WTC11 (cell line): Measurements from ENCODE around the gene RTP1. TPM values are rescaled to one million over a fixed set of nuclear protein-coding genes. Genes with fewer than 3 reads are reported as not detected.
A peak's percentile ranks its signal among the peaks of the same experiment; 100 is the strongest.

Experiments
- ATAC-seq: fragments of 200-7000 bp; cut with Tn5 transposase; 2 replicates; pipeline ENCODE4 v1.10.0; 2021; ENCODE audit warnings: mild to moderate bottlenecking, moderate library complexity
- CTCF ChIA-PET: fragments of 300-600 bp; sonication (Branson Sonifier 250); formaldehyde crosslinking; loops from one replicate; lab custom pipeline; 2021; ENCODE audit warnings: antibody characterized with exemption; lab: Charles Lee
- POLR2A ChIA-PET: fragments of 350-600 bp; sonication (Branson Sonifier 250); formaldehyde crosslinking; loops from one replicate; lab custom pipeline; 2021; ENCODE audit warnings: antibody characterized with exemption; lab: Charles Lee
- DNase-seq: peaks from one replicate; pipeline ENCODE4 v3.0.0; 2021; ENCODE audit warnings: low spot score
- H3K27ac Mint-ChIP-seq: 2 replicates; pipeline ENCODE4 v1.8.0; 2021; ENCODE audit warnings: mixed read lengths
- H3K27me3 Mint-ChIP-seq: 2 replicates; pipeline ENCODE4 v1.8.0; 2021; ENCODE audit warnings: low read depth, mild to moderate bottlenecking, moderate library complexity, mixed read lengths
- H3K36me3 Mint-ChIP-seq: 2 replicates; pipeline ENCODE4 v1.8.0; 2021; ENCODE audit warnings: mixed read lengths
- H3K4me1 Mint-ChIP-seq: 2 replicates; pipeline ENCODE4 v1.8.0; 2022; ENCODE audit warnings: mixed read lengths
- H3K4me3 Mint-ChIP-seq: 2 replicates; pipeline ENCODE4 v1.8.0; 2021; ENCODE audit warnings: mild to moderate bottlenecking, moderate library complexity, mixed read lengths
- H3K9me3 Mint-ChIP-seq: 2 replicates; pipeline ENCODE4 v1.8.0; 2021; ENCODE audit warnings: mixed read lengths
- EMX1 ChIP-seq: fragments of 250-450 bp; sonication (Bioruptor Pico); IDR thresholded peaks from 2 replicates; pipeline ENCODE4 v1.8.0; 2021; ENCODE audit warnings: mild to moderate bottlenecking
- ESRRA ChIP-seq: sonication (generic); formaldehyde crosslinking; IDR thresholded peaks from 2 replicates; pipeline ENCODE4 v1.8.1; 2022; ENCODE audit warnings: mild to moderate bottlenecking, missing genetic modification reagents, borderline replicate concordance
- GTF2I ChIP-seq: fragments of 250-450 bp; sonication (Bioruptor Pico); conservative IDR thresholded peaks from 2 replicates; pipeline ENCODE4 v1.4.0; 2021; ENCODE audit warnings: mild to moderate bottlenecking
- IRF2 ChIP-seq: sonication (generic); formaldehyde crosslinking; IDR thresholded peaks from 2 replicates; pipeline ENCODE4 v1.8.0; 2022; ENCODE audit warnings: low read depth, missing genetic modification reagents, borderline replicate concordance
- NFYB ChIP-seq: sonication (generic); formaldehyde crosslinking; conservative IDR thresholded peaks from 2 replicates; pipeline ENCODE4 v1.8.0; 2022; ENCODE audit warnings: low read depth, missing genetic modification reagents
- NR1H2 ChIP-seq: sonication (generic); formaldehyde crosslinking; IDR thresholded peaks from 2 replicates; pipeline ENCODE4 v1.9.0; 2021; ENCODE audit warnings: mild to moderate bottlenecking, moderate library complexity, missing genetic modification reagents
- RELA ChIP-seq: sonication (generic); formaldehyde crosslinking; IDR thresholded peaks from 2 replicates; pipeline ENCODE4 v1.8.1; 2022; ENCODE audit warnings: missing genetic modification reagents, mild to moderate bottlenecking, borderline replicate concordance
- TCF7 ChIP-seq: sonication (generic); formaldehyde crosslinking; IDR thresholded peaks from 2 replicates; pipeline ENCODE4 v1.8.0; 2022; ENCODE audit warnings: mild to moderate bottlenecking, low read depth, missing genetic modification reagents, moderate library complexity
- ZNF219 ChIP-seq: sonication (generic); formaldehyde crosslinking; IDR thresholded peaks from 2 replicates; pipeline ENCODE4 v1.8.0; 2023; ENCODE audit warnings: missing genetic modification reagents, mild to moderate bottlenecking, borderline replicate concordance
- ZNF317 ChIP-seq: sonication (generic); formaldehyde crosslinking; IDR thresholded peaks from 2 replicates; pipeline ENCODE4 v1.8.1; 2023; ENCODE audit warnings: low read depth, mild to moderate bottlenecking, moderate library complexity, missing genetic modification reagents, borderline replicate concordance
- ZNF396 ChIP-seq: fragments of 250-450 bp; sonication (Bioruptor Pico); IDR thresholded peaks from 2 replicates; pipeline ENCODE4 v1.8.0; 2021; ENCODE audit warnings: mild to moderate bottlenecking, moderate library complexity, borderline replicate concordance
- ZNF423 ChIP-seq: fragments of 250-450 bp; sonication (Bioruptor Pico); IDR thresholded peaks from 2 replicates; pipeline ENCODE4 v2.1.2; 2022; ENCODE audit warnings: mild to moderate bottlenecking, moderate library complexity
- ZNF671 ChIP-seq: fragments of 250-450 bp; sonication (Bioruptor Pico); IDR thresholded peaks from 2 replicates; pipeline ENCODE4 v1.8.0; 2021; ENCODE audit warnings: mild to moderate bottlenecking
- total RNA-seq: library from RNA; stranded (reverse); gene quantifications from 3 replicates; pipeline ENCODE4 v1.2.3, GENCODE V29; 2021
- TF ChIP-seq, protein P1 (sequence below): sonication (generic); formaldehyde crosslinking; IDR thresholded peaks from 2 replicates; pipeline ENCODE4 v1.8.1; 2022; ENCODE audit warnings: mild to moderate bottlenecking, moderate library complexity, missing genetic modification reagents
- TF ChIP-seq, protein P2 (sequence below): sonication (generic); formaldehyde crosslinking; IDR thresholded peaks from 2 replicates; pipeline ENCODE4 v1.8.0; 2023; ENCODE audit warnings: mild to moderate bottlenecking, missing genetic modification reagents
- TF ChIP-seq, protein P3 (sequence below): fragments of 250-450 bp; sonication (Bioruptor Pico); IDR thresholded peaks from 2 replicates; pipeline ENCODE4 v2.1.2; 2022; ENCODE audit warnings: mild to moderate bottlenecking, moderate library complexity
- TF ChIP-seq, protein P4 (sequence below): sonication (generic); formaldehyde crosslinking; IDR thresholded peaks from 2 replicates; pipeline ENCODE4 v1.8.0; 2022; ENCODE audit warnings: mild to moderate bottlenecking, missing genetic modification reagents
- TF ChIP-seq, protein P5 (sequence below): sonication (generic); formaldehyde crosslinking; conservative IDR thresholded peaks from 2 replicates; pipeline ENCODE4 v1.8.1; 2022; ENCODE audit warnings: mild to moderate bottlenecking, missing genetic modification reagents
- TF ChIP-seq, protein P6 (sequence below): fragments of 200-600 bp; IDR thresholded peaks from 2 replicates; pipeline ENCODE4 v1.8.0; 2022; ENCODE audit warnings: antibody characterized with exemption
- TF ChIP-seq, protein P7 (sequence below): sonication (generic); formaldehyde crosslinking; IDR thresholded peaks from 2 replicates; pipeline ENCODE4 v1.8.0; 2022; ENCODE audit warnings: missing genetic modification reagents

The RTP1 gene
- total RNA-seq, 1 experiment from 2014 or later = 5.6 TPM

DNA sequence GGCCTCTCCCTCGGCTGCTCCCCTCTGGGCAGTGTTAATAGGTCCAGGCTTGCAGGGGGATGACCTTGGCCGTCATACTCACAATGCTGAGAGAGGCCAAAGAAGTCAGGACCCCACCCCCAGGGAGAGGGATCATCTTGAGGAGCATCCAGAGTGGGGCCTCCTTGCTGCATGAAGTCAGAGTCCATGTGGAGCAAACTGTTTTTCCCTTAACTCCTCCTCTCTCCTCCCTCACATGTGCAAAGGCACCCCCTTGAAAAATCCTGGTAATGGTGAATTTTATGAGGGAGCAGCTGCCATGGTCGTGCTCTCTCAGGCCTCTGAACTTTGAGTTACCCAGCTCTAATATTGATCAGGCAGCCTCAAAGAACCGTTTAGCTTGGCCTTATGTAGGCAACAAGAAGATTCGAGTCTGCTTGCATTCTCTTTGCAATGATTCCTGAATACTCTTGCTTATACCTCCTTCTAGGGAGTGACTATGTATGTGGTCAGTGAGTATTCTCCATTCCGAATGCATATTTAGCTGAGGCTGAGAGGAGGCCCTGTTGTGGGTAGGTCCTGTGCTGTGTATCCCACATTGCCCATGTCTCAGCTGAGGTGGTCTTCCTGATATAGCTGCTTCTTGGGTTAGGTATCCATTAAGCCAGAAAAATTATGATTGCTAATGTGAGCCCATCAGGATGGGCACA is 34.9 kb upstream of the RTP1 start:
- peak overlapping the region; percentile 38; the same call in 1 of the 2 replicates for H3K27ac Mint-ChIP-seq
- no peaks in the 10 kb centered on the region for H3K27me3 Mint-ChIP-seq
- ATAC-seq = no peak
- TF ChIP-seq ZNF423 = no peak
- TF ChIP-seq EMX1 = no peak
- TF ChIP-seq, protein P1, sequence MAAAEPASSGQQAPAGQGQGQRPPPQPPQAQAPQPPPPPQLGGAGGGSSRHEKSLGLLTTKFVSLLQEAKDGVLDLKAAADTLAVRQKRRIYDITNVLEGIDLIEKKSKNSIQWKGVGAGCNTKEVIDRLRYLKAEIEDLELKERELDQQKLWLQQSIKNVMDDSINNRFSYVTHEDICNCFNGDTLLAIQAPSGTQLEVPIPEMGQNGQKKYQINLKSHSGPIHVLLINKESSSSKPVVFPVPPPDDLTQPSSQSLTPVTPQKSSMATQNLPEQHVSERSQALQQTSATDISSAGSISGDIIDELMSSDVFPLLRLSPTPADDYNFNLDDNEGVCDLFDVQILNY (CRISPR knock-in tag) = no peak
- no peak for TF ChIP-seq TCF7 (CRISPR knock-in tag)
- TF ChIP-seq, protein P2, sequence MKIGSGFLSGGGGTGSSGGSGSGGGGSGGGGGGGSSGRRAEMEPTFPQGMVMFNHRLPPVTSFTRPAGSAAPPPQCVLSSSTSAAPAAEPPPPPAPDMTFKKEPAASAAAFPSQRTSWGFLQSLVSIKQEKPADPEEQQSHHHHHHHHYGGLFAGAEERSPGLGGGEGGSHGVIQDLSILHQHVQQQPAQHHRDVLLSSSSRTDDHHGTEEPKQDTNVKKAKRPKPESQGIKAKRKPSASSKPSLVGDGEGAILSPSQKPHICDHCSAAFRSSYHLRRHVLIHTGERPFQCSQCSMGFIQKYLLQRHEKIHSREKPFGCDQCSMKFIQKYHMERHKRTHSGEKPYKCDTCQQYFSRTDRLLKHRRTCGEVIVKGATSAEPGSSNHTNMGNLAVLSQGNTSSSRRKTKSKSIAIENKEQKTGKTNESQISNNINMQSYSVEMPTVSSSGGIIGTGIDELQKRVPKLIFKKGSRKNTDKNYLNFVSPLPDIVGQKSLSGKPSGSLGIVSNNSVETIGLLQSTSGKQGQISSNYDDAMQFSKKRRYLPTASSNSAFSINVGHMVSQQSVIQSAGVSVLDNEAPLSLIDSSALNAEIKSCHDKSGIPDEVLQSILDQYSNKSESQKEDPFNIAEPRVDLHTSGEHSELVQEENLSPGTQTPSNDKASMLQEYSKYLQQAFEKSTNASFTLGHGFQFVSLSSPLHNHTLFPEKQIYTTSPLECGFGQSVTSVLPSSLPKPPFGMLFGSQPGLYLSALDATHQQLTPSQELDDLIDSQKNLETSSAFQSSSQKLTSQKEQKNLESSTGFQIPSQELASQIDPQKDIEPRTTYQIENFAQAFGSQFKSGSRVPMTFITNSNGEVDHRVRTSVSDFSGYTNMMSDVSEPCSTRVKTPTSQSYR = no peak
- TF ChIP-seq ZNF396 = no peak
- no peak for TF ChIP-seq NFYB
- TF ChIP-seq, protein P3, sequence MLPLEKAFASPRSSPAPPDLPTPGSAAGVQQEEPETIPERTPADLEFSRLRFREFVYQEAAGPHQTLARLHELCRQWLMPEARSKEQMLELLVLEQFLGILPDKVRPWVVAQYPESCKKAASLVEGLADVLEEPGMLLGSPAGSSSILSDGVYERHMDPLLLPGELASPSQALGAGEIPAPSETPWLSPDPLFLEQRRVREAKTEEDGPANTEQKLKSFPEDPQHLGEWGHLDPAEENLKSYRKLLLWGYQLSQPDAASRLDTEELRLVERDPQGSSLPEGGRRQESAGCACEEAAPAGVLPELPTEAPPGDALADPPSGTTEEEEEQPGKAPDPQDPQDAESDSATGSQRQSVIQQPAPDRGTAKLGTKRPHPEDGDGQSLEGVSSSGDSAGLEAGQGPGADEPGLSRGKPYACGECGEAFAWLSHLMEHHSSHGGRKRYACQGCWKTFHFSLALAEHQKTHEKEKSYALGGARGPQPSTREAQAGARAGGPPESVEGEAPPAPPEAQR (CRISPR knock-in tag) = no peak
- TF ChIP-seq, protein P4, sequence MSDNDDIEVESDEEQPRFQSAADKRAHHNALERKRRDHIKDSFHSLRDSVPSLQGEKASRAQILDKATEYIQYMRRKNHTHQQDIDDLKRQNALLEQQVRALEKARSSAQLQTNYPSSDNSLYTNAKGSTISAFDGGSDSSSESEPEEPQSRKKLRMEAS = no peak
- no peak for TF ChIP-seq NR1H2
- ChIA-PET POLR2A (interaction anchor here (1.0 kb wide), 1 partner anchor 231 kb away, joined by 3 read pairs; no protein-coding TSS in a partner anchor), CTCF (interaction anchor here (0.5 to 4.5 kb wide), 5 partner anchors 12 to 68 kb away, joined by 3 to 26 read pairs (median 4); partner anchors contain the start of gene RPL39L)
- H3K36me3 Mint-ChIP-seq = peaks cover 69% of the 10 kb centered on the region
- H3K9me3 Mint-ChIP-seq = peaks cover 19% of the 10 kb centered on the region
- H3K4me1 Mint-ChIP-seq = peaks cover 57% of the 10 kb centered on the region
- no peak overlapping the region for H3K4me3 Mint-ChIP-seq
- no peak for DNase-seq

DNA sequence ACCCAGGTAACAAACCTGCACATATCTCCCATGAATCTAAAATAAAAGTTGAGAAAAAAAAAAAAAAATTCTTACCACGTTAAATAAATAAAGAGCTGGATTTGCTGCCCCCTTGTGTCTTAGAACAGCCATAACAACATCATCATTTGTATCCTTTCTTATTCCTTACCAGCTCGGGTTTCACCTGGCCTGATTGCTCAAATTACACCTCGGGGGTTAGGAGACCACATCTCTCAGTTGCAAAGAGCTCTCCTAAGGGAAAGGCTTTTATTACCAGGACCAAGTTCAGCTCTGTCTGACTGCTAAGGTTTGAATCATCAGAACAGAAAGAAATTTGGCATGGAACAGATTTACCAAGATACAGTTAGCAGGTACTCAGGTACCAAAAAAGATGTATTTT is 32.1 kb upstream of the RTP1 start:
- ChIA-PET POLR2A (interaction anchor here (0.5 to 1.4 kb wide), 5 partner anchors 9 to 43 kb away, joined by 3 to 11 read pairs (median 4); partner anchors contain the start of gene RPL39L), CTCF (interaction anchor here (0.6 to 2.7 kb wide), 61 partner anchors 9 to 1773 kb away, joined by 3 to 136 read pairs (median 4); partner anchors contain the start of genes MASP1 and RPL39L)
- peak; percentile 53 for DNase-seq
- Mint-ChIP-seq H3K27me3 (no peaks in the 10 kb centered on the region), H3K36me3 (peaks cover 68% of the 10 kb centered on the region), H3K4me1 (peaks cover 73% of the 10 kb centered on the region), H3K27ac (peak overlapping the region; percentile 42; the same call in 1 of the 2 replicates), H3K9me3 (peaks cover 17% of the 10 kb centered on the region), H3K4me3 (peak overlapping the region; percentile 2)
- peak; percentile 93 for ATAC-seq
- TF ChIP-seq, protein P5, sequence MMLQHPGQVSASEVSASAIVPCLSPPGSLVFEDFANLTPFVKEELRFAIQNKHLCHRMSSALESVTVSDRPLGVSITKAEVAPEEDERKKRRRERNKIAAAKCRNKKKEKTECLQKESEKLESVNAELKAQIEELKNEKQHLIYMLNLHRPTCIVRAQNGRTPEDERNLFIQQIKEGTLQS = no peak
- TF ChIP-seq, protein P4 = no peak
- TF ChIP-seq, protein P6, sequence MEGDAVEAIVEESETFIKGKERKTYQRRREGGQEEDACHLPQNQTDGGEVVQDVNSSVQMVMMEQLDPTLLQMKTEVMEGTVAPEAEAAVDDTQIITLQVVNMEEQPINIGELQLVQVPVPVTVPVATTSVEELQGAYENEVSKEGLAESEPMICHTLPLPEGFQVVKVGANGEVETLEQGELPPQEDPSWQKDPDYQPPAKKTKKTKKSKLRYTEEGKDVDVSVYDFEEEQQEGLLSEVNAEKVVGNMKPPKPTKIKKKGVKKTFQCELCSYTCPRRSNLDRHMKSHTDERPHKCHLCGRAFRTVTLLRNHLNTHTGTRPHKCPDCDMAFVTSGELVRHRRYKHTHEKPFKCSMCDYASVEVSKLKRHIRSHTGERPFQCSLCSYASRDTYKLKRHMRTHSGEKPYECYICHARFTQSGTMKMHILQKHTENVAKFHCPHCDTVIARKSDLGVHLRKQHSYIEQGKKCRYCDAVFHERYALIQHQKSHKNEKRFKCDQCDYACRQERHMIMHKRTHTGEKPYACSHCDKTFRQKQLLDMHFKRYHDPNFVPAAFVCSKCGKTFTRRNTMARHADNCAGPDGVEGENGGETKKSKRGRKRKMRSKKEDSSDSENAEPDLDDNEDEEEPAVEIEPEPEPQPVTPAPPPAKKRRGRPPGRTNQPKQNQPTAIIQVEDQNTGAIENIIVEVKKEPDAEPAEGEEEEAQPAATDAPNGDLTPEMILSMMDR = peak; percentile 69

DNA sequence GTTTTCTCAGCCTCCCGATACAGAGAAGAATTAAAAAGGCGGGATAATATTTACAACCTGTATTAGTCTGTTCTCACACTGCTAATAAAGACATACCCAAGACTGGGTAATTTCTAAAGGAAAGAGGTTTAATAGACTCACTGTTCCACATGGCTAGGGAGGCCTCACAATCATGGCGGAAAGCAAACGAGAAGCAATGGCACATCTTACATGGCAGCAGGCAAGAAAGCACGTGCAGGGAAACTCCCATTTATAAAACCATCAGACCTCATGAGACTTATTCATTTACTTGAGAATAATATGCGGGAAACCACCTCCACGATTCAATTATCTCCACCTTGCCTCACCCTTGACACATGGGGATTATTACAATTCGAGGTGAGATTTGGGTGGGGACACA is 30.5 kb upstream of the RTP1 start:
- H3K27me3 Mint-ChIP-seq = no peaks in the 10 kb centered on the region
- H3K9me3 Mint-ChIP-seq = peaks cover 10% of the 10 kb centered on the region
- peak overlapping the region; percentile 61 for H3K27ac Mint-ChIP-seq
- H3K4me3 Mint-ChIP-seq = no peak overlapping the region
- H3K4me1 Mint-ChIP-seq = peaks cover 72% of the 10 kb centered on the region
- POLR2A ChIA-PET = no interaction called here
- no peak for ATAC-seq
- DNase-seq = no peak
- peaks cover 53% of the 10 kb centered on the region for H3K36me3 Mint-ChIP-seq
- CTCF ChIA-PET = interaction anchor here (1.0 kb wide), 1 partner anchor 27 kb away, joined by 6 read pairs; the partner anchor contains the start of gene RPL39L
- no peak for TF ChIP-seq RELA (CRISPR knock-in tag)
- no peak for TF ChIP-seq ZNF317
- no peak for TF ChIP-seq ZNF671
- TF ChIP-seq, protein P7, sequence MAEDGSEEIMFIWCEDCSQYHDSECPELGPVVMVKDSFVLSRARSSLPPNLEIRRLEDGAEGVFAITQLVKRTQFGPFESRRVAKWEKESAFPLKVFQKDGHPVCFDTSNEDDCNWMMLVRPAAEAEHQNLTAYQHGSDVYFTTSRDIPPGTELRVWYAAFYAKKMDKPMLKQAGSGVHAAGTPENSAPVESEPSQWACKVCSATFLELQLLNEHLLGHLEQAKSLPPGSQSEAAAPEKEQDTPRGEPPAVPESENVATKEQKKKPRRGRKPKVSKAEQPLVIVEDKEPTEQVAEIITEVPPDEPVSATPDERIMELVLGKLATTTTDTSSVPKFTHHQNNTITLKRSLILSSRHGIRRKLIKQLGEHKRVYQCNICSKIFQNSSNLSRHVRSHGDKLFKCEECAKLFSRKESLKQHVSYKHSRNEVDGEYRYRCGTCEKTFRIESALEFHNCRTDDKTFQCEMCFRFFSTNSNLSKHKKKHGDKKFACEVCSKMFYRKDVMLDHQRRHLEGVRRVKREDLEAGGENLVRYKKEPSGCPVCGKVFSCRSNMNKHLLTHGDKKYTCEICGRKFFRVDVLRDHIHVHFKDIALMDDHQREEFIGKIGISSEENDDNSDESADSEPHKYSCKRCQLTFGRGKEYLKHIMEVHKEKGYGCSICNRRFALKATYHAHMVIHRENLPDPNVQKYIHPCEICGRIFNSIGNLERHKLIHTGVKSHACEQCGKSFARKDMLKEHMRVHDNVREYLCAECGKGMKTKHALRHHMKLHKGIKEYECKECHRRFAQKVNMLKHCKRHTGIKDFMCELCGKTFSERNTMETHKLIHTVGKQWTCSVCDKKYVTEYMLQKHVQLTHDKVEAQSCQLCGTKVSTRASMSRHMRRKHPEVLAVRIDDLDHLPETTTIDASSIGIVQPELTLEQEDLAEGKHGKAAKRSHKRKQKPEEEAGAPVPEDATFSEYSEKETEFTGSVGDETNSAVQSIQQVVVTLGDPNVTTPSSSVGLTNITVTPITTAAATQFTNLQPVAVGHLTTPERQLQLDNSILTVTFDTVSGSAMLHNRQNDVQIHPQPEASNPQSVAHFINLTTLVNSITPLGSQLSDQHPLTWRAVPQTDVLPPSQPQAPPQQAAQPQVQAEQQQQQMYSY (CRISPR knock-in tag) = no peak
- no peak for TF ChIP-seq ESRRA (CRISPR knock-in tag)
- TF ChIP-seq ZNF219 (CRISPR knock-in tag) = no peak
- TF ChIP-seq GTF2I = no peak
- TF ChIP-seq IRF2 (CRISPR knock-in tag) = no peak
